SW480 (cell line): ENCODE data around the gene EVX1.
A peak's percentile ranks its signal among the peaks of the same experiment; 100 is the strongest.

Experiments
- DNase-seq: peaks from one replicate; pipeline ENCODE4 v3.0.0-alpha.2; 2016; ENCODE audit warnings: low spot score

Gene EVX1

GRCh38 chr7:27235387-27236311 lies 7.0 kb upstream of the EVX1 start:
- DNase-seq = peak; percentile 66

GRCh38 chr7:27237735-27238334 lies 4.8 kb upstream of the EVX1 start:
- DNase-seq = peak; percentile 77

GRCh38 chr7:27238979-27239386 lies 3.6 kb upstream of the EVX1 start:
- DNase-seq = no peak

- no peak for DNase-seq
Observed at GRCh38 chr7:27239387-27240014, 3.1 kb upstream of the EVX1 start.

GRCh38 chr7:27240015-27240731 lies 2.4 kb upstream of the EVX1 start:
- no peak for DNase-seq

- DNase-seq = no peak
Observed at GRCh38 chr7:27241189-27242056, 1.2 kb upstream of the EVX1 start.

GRCh38 chr7:27242154-27242553 lies 448 bp upstream of the EVX1 start:
- DNase-seq = no peak

GRCh38 chr7:27243340-27244163 lies 950 bp downstream of the EVX1 start:
- no peak for DNase-seq

- DNase-seq = no peak
Observed at GRCh38 chr7:27244488-27245123, 2.0 kb downstream of the EVX1 start.

GRCh38 chr7:27245124-27245797 lies 2.7 kb downstream of the EVX1 start:
- no peak for DNase-seq

GRCh38 chr7:27245798-27246691 lies 3.4 kb downstream of the EVX1 start:
- no peak for DNase-seq

GRCh38 chr7:27247000-27247399 lies 4.4 kb downstream of the EVX1 start:
- no peak for DNase-seq

- no peak for DNase-seq
Observed at GRCh38 chr7:27247452-27248426, 5.1 kb downstream of the EVX1 start.

GRCh38 chr7:27248427-27248806 lies 5.8 kb downstream of the EVX1 start:
- no peak for DNase-seq

GRCh38 chr7:27248911-27249723 lies 6.5 kb downstream of the EVX1 start:
- DNase-seq = no peak
